ENCODE measurements around the gene IL2RA.

IL2RA gene

GRCh38 chr10:5987747-5988146 lies 74.4 kb downstream of the IL2RA start:
- no peak overlapping the region for H3K27ac ChIP-seq
- TF ChIP-seq CTCF (conservative IDR thresholded peaks at IDR 0.05) (no peak), ZFX (IDR thresholded peaks at IDR 0.05) (no peak)

- no peak overlapping the region for H3K27ac ChIP-seq
- TF ChIP-seq ZFX (IDR thresholded peaks at IDR 0.05) (no peak), CTCF (conservative IDR thresholded peaks at IDR 0.05) (no peak)
These were observed 77.1 kb downstream of the IL2RA start for GRCh38 chr10:5985029-5985428.

GRCh38 chr10:5983774-5984173 lies 78.4 kb downstream of the IL2RA start:
- TF ChIP-seq CTCF (conservative IDR thresholded peaks at IDR 0.05) (no peak), ZFX (IDR thresholded peaks at IDR 0.05) (no peak)
- no peak overlapping the region for H3K27ac ChIP-seq

- TF ChIP-seq CTCF (conservative IDR thresholded peaks at IDR 0.05) (no peak), ZFX (IDR thresholded peaks at IDR 0.05) (no peak)
- no peak overlapping the region for H3K27ac ChIP-seq
These were observed 80.6 kb downstream of the IL2RA start for GRCh38 chr10:5981529-5981928.

- no peak overlapping the region for H3K27ac ChIP-seq
- TF ChIP-seq ZFX (IDR thresholded peaks at IDR 0.05) (no peak), CTCF (conservative IDR thresholded peaks at IDR 0.05) (no peak; the same call in none of the 2 replicates)
These were observed 84.0 kb downstream of the IL2RA start for GRCh38 chr10:5978230-5978489.

DNA sequence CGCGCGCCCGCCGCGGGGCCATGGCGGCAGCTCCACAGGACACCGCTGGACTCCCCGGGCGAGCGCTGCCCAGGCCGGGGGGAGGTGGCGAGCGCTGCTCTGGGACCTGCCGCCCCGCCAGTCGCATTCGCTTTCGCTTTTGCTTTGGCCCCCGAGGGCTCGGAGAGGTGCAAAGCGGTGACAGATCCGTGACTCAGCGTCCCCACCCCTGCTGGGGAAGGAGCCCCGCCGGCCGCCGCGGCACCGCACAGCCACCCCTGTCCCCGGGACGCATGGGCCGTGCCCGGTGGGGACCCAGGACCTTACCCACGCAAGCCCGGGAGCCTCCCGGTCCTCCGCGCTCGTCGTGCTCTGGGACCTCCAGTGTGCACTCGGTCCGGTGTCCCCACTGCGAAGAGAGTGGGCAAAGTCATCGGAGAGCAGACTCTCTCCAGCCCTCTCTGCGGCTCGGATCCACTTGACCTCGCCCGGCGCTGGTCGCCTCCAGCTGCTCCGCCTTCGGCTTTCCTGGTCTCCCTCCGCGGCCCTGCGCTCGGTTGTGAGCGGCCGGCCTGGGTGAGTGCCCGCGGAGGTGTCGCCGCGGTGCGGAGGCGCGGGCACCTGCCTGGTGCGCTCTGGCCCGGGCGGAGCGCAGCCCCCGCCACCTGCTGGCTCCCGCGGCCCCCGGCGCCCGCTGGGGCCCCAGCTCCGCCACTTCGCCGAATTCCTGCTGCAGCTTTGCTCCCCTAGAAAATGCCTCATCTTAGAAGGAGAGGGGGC lies 84.5 kb downstream of the IL2RA start, which contains the start of gene IL15RA:
Gene IL15RA (minus strand): TSS at position 73 of the 759 bp plus-strand sequence. CDS start 51 bp downstream, at position 22.
- peak within 1 kb of the TSS; percentile 63 for H3K27ac ChIP-seq
- peak; percentile 42; the same call in 1 of the 2 replicates for TF ChIP-seq ZFX (IDR thresholded peaks at IDR 0.05)
- TF ChIP-seq CTCF (conservative IDR thresholded peaks at IDR 0.05): peak; percentile 45

- TF ChIP-seq ZFX (IDR thresholded peaks at IDR 0.05) (no peak), CTCF (conservative IDR thresholded peaks at IDR 0.05) (no peak)
- H3K27ac ChIP-seq: peak overlapping the region; percentile 63
These were observed 85.4 kb downstream of the IL2RA start for GRCh38 chr10:5976512-5977470.

Data from C4-2B (cell line).